Natural killer cell treated with Interleukin-12 subunit alpha and Interleukin-12 subunit beta and Interleukin-15 and Interleukin-18, amount 100 ng/mL, for 72 hours (primary cell): ENCODE results near the gene GPR61. TPM values are rescaled to one million over a fixed set of nuclear protein-coding genes. Genes with fewer than 3 reads are reported as not detected.

Experiments
- ATAC-seq, 2 donors: fragments of 150-1000 bp; cut with Tn5 transposase in 1 of 2; sonication (Bioruptor Pico), chemical (Tn5 transposase) in 1 of 2; 2 replicates each; pipeline ENCODE4 v1.10.0; 2021
- DNase-seq: peaks from one replicate; pipeline ENCODE4 v3.0.0; 2022; ENCODE audit warnings: low spot score
- H3K27ac Mint-ChIP-seq, 2 donors: 1 replicate in 1 of 2; 2 replicates in 1 of 2; pipeline ENCODE4 v1.8.0; 2022; ENCODE audit warnings: mixed read lengths in 2 of 2, mild to moderate bottlenecking in 1 of 2, moderate library complexity in 1 of 2
- H3K27me3 Mint-ChIP-seq, 2 donors: 1 replicate in 1 of 2; 2 replicates in 1 of 2; pipeline ENCODE4 v1.8.0; 2022; ENCODE audit warnings: mixed read lengths in 2 of 2
- H3K36me3 Mint-ChIP-seq: one replicate; pipeline ENCODE4 v1.8.0; 2022; ENCODE audit warnings: mixed read lengths
- H3K4me1 Mint-ChIP-seq, 2 donors: 1 replicate in 1 of 2; 2 replicates in 1 of 2; pipeline ENCODE4 v1.8.0; 2022; ENCODE audit warnings: low read depth in 2 of 2, mixed read lengths in 2 of 2, mild to moderate bottlenecking in 1 of 2
- H3K4me3 Mint-ChIP-seq: one replicate; pipeline ENCODE4 v1.8.0; 2022; ENCODE audit warnings: mixed read lengths
- H3K9me3 Mint-ChIP-seq: 2 replicates; pipeline ENCODE4 v1.8.0; 2022; ENCODE audit warnings: mixed read lengths
- total RNA-seq, 2 donors: library from RNA; stranded (reverse); gene quantifications; one replicate each; pipeline ENCODE4 v1.2.3, GENCODE V29; 2022

The GPR61 gene
- total RNA-seq, 2 donors from 2014 or later, result not detected

GRCh38 chr1:109535481-109535880 lies 4.2 kb upstream of the GPR61 start:
- Mint-ChIP-seq H3K27me3 (no peaks in the 10 kb centered on the region), H3K4me3 (no peak overlapping the region), H3K36me3 (no peaks in the 10 kb centered on the region), H3K9me3 (no peaks in the 10 kb centered on the region), H3K27ac (no peak overlapping the region), H3K4me1 (peaks cover 5 to 6% of the 10 kb centered on the region in 2 donors)
- DNase-seq (no peak), ATAC-seq (no peak)

- DNase-seq, result no peak
- ATAC-seq, result no peak
- H3K9me3 Mint-ChIP-seq, result no peaks in the 10 kb centered on the region
- H3K36me3 Mint-ChIP-seq, result no peaks in the 10 kb centered on the region
- H3K4me3 Mint-ChIP-seq, result no peak overlapping the region
- no peaks in the 10 kb centered on the region for H3K27me3 Mint-ChIP-seq
- H3K4me1 Mint-ChIP-seq, result peaks cover 5 to 6% of the 10 kb centered on the region in 2 donors
- H3K27ac Mint-ChIP-seq, result no peak overlapping the region
These were observed 3.6 kb upstream of the GPR61 start for GRCh38 chr1:109535971-109536491.

- ATAC-seq (no peak), DNase-seq (no peak)
- no peaks in the 10 kb centered on the region for H3K9me3 Mint-ChIP-seq
These were observed 2.1 kb upstream of the GPR61 start for GRCh38 chr1:109537450-109538178.

GRCh38 chr1:109538827-109539555 lies 681 bp upstream of the GPR61 start:
- Mint-ChIP-seq H3K4me1 (no peaks in the 10 kb centered on the region), H3K4me3 (no peak overlapping the region), H3K9me3 (no peaks in the 10 kb centered on the region), H3K27me3 (no peaks in the 10 kb centered on the region), H3K36me3 (no peaks in the 10 kb centered on the region), H3K27ac (no peak overlapping the region)
- no peak for DNase-seq
- no peak for ATAC-seq

More at GRCh38 chr1:109537450-109538178, 2.1 kb upstream of the GPR61 start:
- Mint-ChIP-seq H3K27me3 (no peaks in the 10 kb centered on the region), H3K4me3 (no peak overlapping the region), H3K27ac (no peak overlapping the region), H3K4me1 (peaks cover 2 to 3% of the 10 kb centered on the region in 2 donors), H3K36me3 (no peaks in the 10 kb centered on the region)

- H3K27me3 Mint-ChIP-seq, result no peaks in the 10 kb centered on the region
- no peaks in the 10 kb centered on the region for H3K36me3 Mint-ChIP-seq
- H3K9me3 Mint-ChIP-seq, result no peaks in the 10 kb centered on the region
- peaks cover under 1% of the 10 kb centered on the region in 2 donors for H3K4me1 Mint-ChIP-seq
- H3K27ac Mint-ChIP-seq, result no peak overlapping the region
- H3K4me3 Mint-ChIP-seq, result no peak overlapping the region
- DNase-seq (no peak), ATAC-seq (no peak)
These were observed 1.4 kb downstream of the GPR61 start for GRCh38 chr1:109541102-109541501.

GRCh38 chr1:109542657-109543056 lies 3.0 kb downstream of the GPR61 start:
- Mint-ChIP-seq H3K4me3 (no peak overlapping the region), H3K4me1 (peaks cover 14 to 16% of the 10 kb centered on the region in 2 donors), H3K27ac (no peak overlapping the region), H3K9me3 (no peaks in the 10 kb centered on the region), H3K27me3 (no peaks in the 10 kb centered on the region), H3K36me3 (peaks cover 2% of the 10 kb centered on the region)
- DNase-seq (no peak), ATAC-seq (no peak)

GRCh38 chr1:109543283-109543987 lies 3.8 kb downstream of the GPR61 start:
- no peak overlapping the region for H3K27ac Mint-ChIP-seq
- H3K4me3 Mint-ChIP-seq, result no peak overlapping the region
- no peak for DNase-seq
- H3K36me3 Mint-ChIP-seq, result peaks cover 5% of the 10 kb centered on the region
- ATAC-seq, result no peak
- H3K27me3 Mint-ChIP-seq, result no peaks in the 10 kb centered on the region
- H3K4me1 Mint-ChIP-seq, result peaks cover 15 to 18% of the 10 kb centered on the region in 2 donors
- no peaks in the 10 kb centered on the region for H3K9me3 Mint-ChIP-seq

GRCh38 chr1:109543988-109544735 lies 4.5 kb downstream of the GPR61 start:
- ATAC-seq (no peak), DNase-seq (no peak)
- H3K27ac Mint-ChIP-seq, result no peak overlapping the region
- H3K27me3 Mint-ChIP-seq, result no peaks in the 10 kb centered on the region
- peaks cover 8% of the 10 kb centered on the region for H3K36me3 Mint-ChIP-seq
- no peaks in the 10 kb centered on the region for H3K9me3 Mint-ChIP-seq
- no peak overlapping the region for H3K4me3 Mint-ChIP-seq
- H3K4me1 Mint-ChIP-seq, result peaks cover 19 to 24% of the 10 kb centered on the region in 2 donors

- Mint-ChIP-seq H3K4me1 (peaks cover 27 to 40% of the 10 kb centered on the region in 2 donors), H3K27ac (peak overlapping the region; percentile 91 to 98), H3K36me3 (peaks cover 9% of the 10 kb centered on the region), H3K9me3 (no peaks in the 10 kb centered on the region), H3K4me3 (peak overlapping the region; percentile 97), H3K27me3 (no peaks in the 10 kb centered on the region)
- DNase-seq (peak; percentile 87), ATAC-seq (peak; percentile 52 to 76)
These were observed 6.8 kb downstream of the GPR61 start for GRCh38 chr1:109546311-109547109.

GRCh38 chr1:109547463-109548320 lies 8.0 kb downstream of the GPR61 start:
- peaks cover 9% of the 10 kb centered on the region for H3K36me3 Mint-ChIP-seq
- no peaks in the 10 kb centered on the region for H3K27me3 Mint-ChIP-seq
- H3K4me1 Mint-ChIP-seq, result peaks cover 29 to 40% of the 10 kb centered on the region in 2 donors
- H3K9me3 Mint-ChIP-seq, result no peaks in the 10 kb centered on the region
- peak overlapping the region; percentile 97 for H3K4me3 Mint-ChIP-seq
- peak overlapping the region; percentile 91 to 98 for H3K27ac Mint-ChIP-seq
- ATAC-seq (no peak), DNase-seq (no peak)

- Mint-ChIP-seq H3K36me3 (peaks cover 9% of the 10 kb centered on the region), H3K4me1 (peaks cover 31 to 40% of the 10 kb centered on the region in 2 donors), H3K27ac (peak within 1 kb of the TSS; percentile 91 to 98), H3K9me3 (no peaks in the 10 kb centered on the region), H3K4me3 (peak within 1 kb of the TSS; percentile 97), H3K27me3 (no peaks in the 10 kb centered on the region)
- ATAC-seq, result peak; percentile 99
- DNase-seq, result peak; percentile 97
These were observed 8.9 kb downstream of the GPR61 start, which contains the start of gene GNAI3 for GRCh38 chr1:109548321-109549267. Gene GNAI3, plus strand, starts transcription at chr1:109548615. Its CDS starts 106 bp downstream, at chr1:109548721.
